GM19438 (cell line): ENCODE data around the gene MARVELD1.

ENCODE experiments used
- ATAC-seq: cut with Tn5 transposase; IDR thresholded peaks from one replicate; pipeline ENCODE4 v1.9.1; 2021; ENCODE audit warnings: low read depth; ENCODE audit not compliant: unreplicated experiment

Gene MARVELD1

GRCh38 chr10:97752956-97753355, 39.4 kb downstream of the MARVELD1 start:
- no peak for ATAC-seq

- no peak for ATAC-seq
These were observed 41.2 kb downstream of the MARVELD1 start for GRCh38 chr10:97754726-97755125.

- ATAC-seq, result no peak
These were observed 42.2 kb downstream of the MARVELD1 start for GRCh38 chr10:97755718-97756117.

- ATAC-seq, result no peak
These were observed 43.9 kb downstream of the MARVELD1 start for GRCh38 chr10:97757471-97757870.

- no peak for ATAC-seq
These were observed 45.8 kb downstream of the MARVELD1 start for GRCh38 chr10:97759158-97759887.

GRCh38 chr10:97759946-97760345, 46.4 kb downstream of the MARVELD1 start:
- ATAC-seq, result no peak

- no peak for ATAC-seq
These were observed 47.1 kb downstream of the MARVELD1 start for GRCh38 chr10:97760461-97761257.

GRCh38 chr10:97761331-97761865, 47.9 kb downstream of the MARVELD1 start:
- no peak for ATAC-seq

- ATAC-seq, result no peak
These were observed 48.5 kb downstream of the MARVELD1 start for GRCh38 chr10:97762056-97762455.

GRCh38 chr10:97762816-97763215, 49.3 kb downstream of the MARVELD1 start:
- ATAC-seq, result no peak

GRCh38 chr10:97763411-97763810, 49.9 kb downstream of the MARVELD1 start:
- no peak for ATAC-seq

- ATAC-seq, result no peak
These were observed 50.4 kb downstream of the MARVELD1 start for GRCh38 chr10:97763947-97764346.

- ATAC-seq, result peak; percentile 67
These were observed 51.0 kb downstream of the MARVELD1 start for GRCh38 chr10:97764519-97764931.

- no peak for ATAC-seq
These were observed 51.7 kb downstream of the MARVELD1 start for GRCh38 chr10:97765201-97765600.

- no peak for ATAC-seq
These were observed 52.7 kb downstream of the MARVELD1 start for GRCh38 chr10:97766106-97766810.

- no peak for ATAC-seq
These were observed 53.7 kb downstream of the MARVELD1 start for GRCh38 chr10:97766996-97767924.
